H1 (cell line): ENCODE data around the gene HSD3B1. TPM values are rescaled to one million over a fixed set of nuclear protein-coding genes. Genes with fewer than 3 reads are reported as not detected.
A peak's percentile ranks its signal among the peaks of the same experiment; 100 is the strongest.

Source experiments
- ATF3 ChIP-seq: IDR thresholded peaks from 2 replicates; pipeline ENCODE4 v1.6.1; 2011; ENCODE audit warnings: low read depth, mild to moderate bottlenecking, low read length; ENCODE audit not compliant: insufficient read depth
- CTCF ChIP-seq, 3 experiments: IDR thresholded peaks; 1 replicate in 2 of 3; 2 replicates in 1 of 3; pipeline versions ENCODE4 v1.5.1 to v1.6.1; 2011; ENCODE audit warnings: low read length in 3 of 3, mild to moderate bottlenecking in 3 of 3, inconsistent platforms in 2 of 3, low read depth in 1 of 3, moderate library complexity in 1 of 3; ENCODE audit not compliant: insufficient read depth in 1 of 3; ENCODE audit errors: control extremely low read depth in 1 of 3
- polyA plus RNA-seq, 7 experiments: library from polyadenylated mRNA; depleted of rRNA in 3 of 7; stranded (reverse) in 5 of 7; unstranded in 2 of 7; fragments of >200 nt in 5 of 7; fragments of 200-250 nt in 2 of 7; gene quantifications; 1 replicate in 5 of 7; 2 replicates in 1 of 7; 4 replicates in 1 of 7; pipeline versions ENCODE4 v1.2.1 to v1.2.3, GENCODE V29; 2011 to 2013; ENCODE audit warnings: missing spikeins in 2 of 7, mixed read lengths in 2 of 7
- total RNA-seq: library from RNA; stranded (reverse); fragmentation: NEBNext Ultra II Directional; extraction: Animal tissue kit (Norgen Biotek cat#: 25700); gene quantifications from 2 replicates; pipeline ENCODE4 v1.2.1, GENCODE V29; 2021

HSD3B1 gene
- total and polyA plus RNA-seq, 2 of the 8 experiments (the other 6 are each of a cell fraction or from before 2014, with no cell fraction given) = not detected

GRCh38 chr1:119516680-119517079 lies 9.7 kb downstream of the HSD3B1 start (continued):
- peak; percentile 61 to 86 (median 66) for TF ChIP-seq CTCF (IDR thresholded peaks at IDR 0.05; ENCODE audit: control extremely low read depth in 1 of 3, insufficient read depth in 1 of 3, low read depth in 1 of 3, low read length in 3 of 3)
- TF ChIP-seq ATF3 = no peak
- TF ChIP-seq, all 59 proteins: peak for 2
